ENCODE measurements around the gene METTL25. TPM values are rescaled to one million over a fixed set of nuclear protein-coding genes. Genes with fewer than 3 reads are reported as not detected.

The METTL25 gene
- total and polyA plus RNA-seq, 10 of the 15 experiments (the other 5 are each of a cell fraction or from before 2014, with no cell fraction given) = 5.6 to 11.3 (median 8.0) TPM

- TF ChIP-seq, protein P1, sequence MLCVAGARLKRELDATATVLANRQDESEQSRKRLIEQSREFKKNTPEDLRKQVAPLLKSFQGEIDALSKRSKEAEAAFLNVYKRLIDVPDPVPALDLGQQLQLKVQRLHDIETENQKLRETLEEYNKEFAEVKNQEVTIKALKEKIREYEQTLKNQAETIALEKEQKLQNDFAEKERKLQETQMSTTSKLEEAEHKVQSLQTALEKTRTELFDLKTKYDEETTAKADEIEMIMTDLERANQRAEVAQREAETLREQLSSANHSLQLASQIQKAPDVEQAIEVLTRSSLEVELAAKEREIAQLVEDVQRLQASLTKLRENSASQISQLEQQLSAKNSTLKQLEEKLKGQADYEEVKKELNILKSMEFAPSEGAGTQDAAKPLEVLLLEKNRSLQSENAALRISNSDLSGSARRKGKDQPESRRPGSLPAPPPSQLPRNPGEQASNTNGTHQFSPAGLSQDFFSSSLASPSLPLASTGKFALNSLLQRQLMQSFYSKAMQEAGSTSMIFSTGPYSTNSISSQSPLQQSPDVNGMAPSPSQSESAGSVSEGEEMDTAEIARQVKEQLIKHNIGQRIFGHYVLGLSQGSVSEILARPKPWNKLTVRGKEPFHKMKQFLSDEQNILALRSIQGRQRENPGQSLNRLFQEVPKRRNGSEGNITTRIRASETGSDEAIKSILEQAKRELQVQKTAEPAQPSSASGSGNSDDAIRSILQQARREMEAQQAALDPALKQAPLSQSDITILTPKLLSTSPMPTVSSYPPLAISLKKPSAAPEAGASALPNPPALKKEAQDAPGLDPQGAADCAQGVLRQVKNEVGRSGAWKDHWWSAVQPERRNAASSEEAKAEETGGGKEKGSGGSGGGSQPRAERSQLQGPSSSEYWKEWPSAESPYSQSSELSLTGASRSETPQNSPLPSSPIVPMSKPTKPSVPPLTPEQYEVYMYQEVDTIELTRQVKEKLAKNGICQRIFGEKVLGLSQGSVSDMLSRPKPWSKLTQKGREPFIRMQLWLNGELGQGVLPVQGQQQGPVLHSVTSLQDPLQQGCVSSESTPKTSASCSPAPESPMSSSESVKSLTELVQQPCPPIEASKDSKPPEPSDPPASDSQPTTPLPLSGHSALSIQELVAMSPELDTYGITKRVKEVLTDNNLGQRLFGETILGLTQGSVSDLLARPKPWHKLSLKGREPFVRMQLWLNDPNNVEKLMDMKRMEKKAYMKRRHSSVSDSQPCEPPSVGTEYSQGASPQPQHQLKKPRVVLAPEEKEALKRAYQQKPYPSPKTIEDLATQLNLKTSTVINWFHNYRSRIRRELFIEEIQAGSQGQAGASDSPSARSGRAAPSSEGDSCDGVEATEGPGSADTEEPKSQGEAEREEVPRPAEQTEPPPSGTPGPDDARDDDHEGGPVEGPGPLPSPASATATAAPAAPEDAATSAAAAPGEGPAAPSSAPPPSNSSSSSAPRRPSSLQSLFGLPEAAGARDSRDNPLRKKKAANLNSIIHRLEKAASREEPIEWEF (IDR thresholded peaks at IDR 0.05; ENCODE audit: insufficient replicate concordance, low read depth, low read length) = no peak
- no peak for TF ChIP-seq BHLHE40 (IDR thresholded peaks at IDR 0.05; ENCODE audit: borderline replicate concordance in 1 of 2, low read depth in 2 of 2, low read length in 1 of 2)
- TF ChIP-seq SIX5 (IDR thresholded peaks at IDR 0.05; ENCODE audit: low read depth, low read length, severe bottlenecking) = no peak
- TF ChIP-seq RAD51 (IDR thresholded peaks at IDR 0.05) = no peak
- no peak for TF ChIP-seq CHD1 (IDR thresholded peaks at IDR 0.05; ENCODE audit: low read depth, low read length)
- TF ChIP-seq CREM (IDR thresholded peaks at IDR 0.05; ENCODE audit: low read depth) = no peak
- TF ChIP-seq NFYA (IDR thresholded peaks at IDR 0.05; ENCODE audit: borderline replicate concordance, low read depth, low read length) = no peak
- TF ChIP-seq, protein P2, sequence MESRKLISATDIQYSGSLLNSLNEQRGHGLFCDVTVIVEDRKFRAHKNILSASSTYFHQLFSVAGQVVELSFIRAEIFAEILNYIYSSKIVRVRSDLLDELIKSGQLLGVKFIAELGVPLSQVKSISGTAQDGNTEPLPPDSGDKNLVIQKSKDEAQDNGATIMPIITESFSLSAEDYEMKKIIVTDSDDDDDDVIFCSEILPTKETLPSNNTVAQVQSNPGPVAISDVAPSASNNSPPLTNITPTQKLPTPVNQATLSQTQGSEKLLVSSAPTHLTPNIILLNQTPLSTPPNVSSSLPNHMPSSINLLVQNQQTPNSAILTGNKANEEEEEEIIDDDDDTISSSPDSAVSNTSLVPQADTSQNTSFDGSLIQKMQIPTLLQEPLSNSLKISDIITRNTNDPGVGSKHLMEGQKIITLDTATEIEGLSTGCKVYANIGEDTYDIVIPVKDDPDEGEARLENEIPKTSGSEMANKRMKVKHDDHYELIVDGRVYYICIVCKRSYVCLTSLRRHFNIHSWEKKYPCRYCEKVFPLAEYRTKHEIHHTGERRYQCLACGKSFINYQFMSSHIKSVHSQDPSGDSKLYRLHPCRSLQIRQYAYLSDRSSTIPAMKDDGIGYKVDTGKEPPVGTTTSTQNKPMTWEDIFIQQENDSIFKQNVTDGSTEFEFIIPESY (IDR thresholded peaks at IDR 0.05) = no peak
- no peak for TF ChIP-seq TARDBP (IDR thresholded peaks at IDR 0.05; ENCODE audit: borderline replicate concordance)
- TF ChIP-seq FOXM1 (IDR thresholded peaks at IDR 0.05; ENCODE audit: low read depth, low read length) = no peak
- no peak for TF ChIP-seq SUPT20H (IDR thresholded peaks at IDR 0.05; ENCODE audit: borderline replicate concordance, control insufficient read depth, low read depth, low read length)
- TF ChIP-seq HDAC2 (IDR thresholded peaks at IDR 0.05) = no peak
- TF ChIP-seq REST (IDR thresholded peaks at IDR 0.05; ENCODE audit: low read depth, low read length) = no peak
- no peak for TF ChIP-seq POLR2A (IDR thresholded peaks at IDR 0.05; ENCODE audit: low read depth, low read length)
Measured at GRCh38 chr12:82480606-82481005, 122.3 kb downstream of the METTL25 start (continued).

All from GM12878 (cell line).